AG04450 (cell line): ENCODE data around the gene BAZ1A. TPM values are rescaled to one million over a fixed set of nuclear protein-coding genes. Genes with fewer than 3 reads are reported as not detected.

Experiments
- CTCF ChIA-PET: fragments of 300-600, 350-600 bp; formaldehyde crosslinking; extraction: SDS; loops from one replicate; lab custom pipeline; 2022; ENCODE audit warnings: antibody characterized with exemption, inconsistent platforms; lab: Charles Lee
- POLR2A ChIA-PET: fragments of 350-600 bp; formaldehyde crosslinking; extraction: SDS; loops from one replicate; lab custom pipeline; 2021; ENCODE audit warnings: antibody characterized with exemption, inconsistent platforms; lab: Yijun Ruan, JAX
- DNase-seq: peaks from one replicate; pipeline ENCODE4 v3.0.0-alpha.2; 2011; ENCODE audit warnings: low read depth, low spot score
- H3K27ac ChIP-seq: one replicate; pipeline ENCODE4 v1.5.1; 2012; ENCODE audit warnings: low read depth, low read length, control low read depth
- H3K27me3 ChIP-seq: one replicate; pipeline ENCODE4 v1.6.0; 2012; ENCODE audit warnings: low read length; ENCODE audit not compliant: control insufficient read depth, insufficient read depth
- H3K4me3 ChIP-seq: 2 replicates; pipeline ENCODE4 v1.5.1; 2011; ENCODE audit warnings: mild to moderate bottlenecking, low read depth, low read length, control low read depth
- H3K9me3 ChIP-seq: 2 replicates; pipeline ENCODE4 v1.5.1; 2012; ENCODE audit warnings: low read length; ENCODE audit not compliant: control insufficient read depth, insufficient read depth
- polyA plus RNA-seq: library from polyadenylated mRNA; depleted of rRNA; stranded (reverse); fragments of >200 nt; gene quantifications from 2 replicates; pipeline ENCODE4 v1.2.3, GENCODE V29; 2011; rRNA removed
- small RNA-seq: library from RNA; depleted of rRNA; stranded (forward); fragments of <200 nt; gene quantifications from one replicate; pipeline ENCODE3, GENCODE V24; 2012; ENCODE audit warnings: low read depth; ENCODE audit not compliant: insufficient read length
- TF ChIP-seq, protein P1 (sequence below): IDR thresholded peaks from 2 replicates; pipeline ENCODE4 v1.5.1; 2011; ENCODE audit warnings: low read depth, low read length, control low read depth, inconsistent platforms

The BAZ1A gene
- polyA plus RNA-seq, 1 experiment: 31.5 TPM

DNA sequence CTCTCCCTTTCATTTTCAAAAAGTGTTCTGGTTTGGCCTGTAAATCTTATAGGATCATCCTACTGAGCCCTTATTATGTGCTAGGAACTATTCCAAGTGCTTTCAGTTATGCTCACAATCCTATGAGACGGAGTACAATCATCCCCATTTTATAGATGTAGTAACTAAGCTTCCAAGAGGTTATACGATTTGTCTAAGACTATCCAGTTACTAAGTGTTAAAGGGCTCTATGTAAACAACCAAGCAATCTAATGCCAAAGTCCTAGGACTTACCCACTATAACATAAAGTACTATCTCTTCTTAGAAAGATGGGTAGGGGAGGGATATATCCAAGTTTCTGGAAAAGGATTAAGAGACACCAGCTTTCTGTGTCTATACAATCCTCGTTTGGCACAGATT, 167.4 kb downstream of the BAZ1A start:
- POLR2A ChIA-PET: no interaction called here
- no peak for DNase-seq
- Histone ChIP-seq H3K9me3 (no peaks in the 10 kb centered on the region), H3K4me3 (no peak overlapping the region), H3K27ac (no peak overlapping the region), H3K27me3 (no peaks in the 10 kb centered on the region)
- CTCF ChIA-PET: interaction anchor here (1.2 to 2.2 kb wide), 2 partner anchors 15 to 35 kb away, joined by 3 to 9 read pairs; no protein-coding TSS in a partner anchor
- TF ChIP-seq, protein P1, sequence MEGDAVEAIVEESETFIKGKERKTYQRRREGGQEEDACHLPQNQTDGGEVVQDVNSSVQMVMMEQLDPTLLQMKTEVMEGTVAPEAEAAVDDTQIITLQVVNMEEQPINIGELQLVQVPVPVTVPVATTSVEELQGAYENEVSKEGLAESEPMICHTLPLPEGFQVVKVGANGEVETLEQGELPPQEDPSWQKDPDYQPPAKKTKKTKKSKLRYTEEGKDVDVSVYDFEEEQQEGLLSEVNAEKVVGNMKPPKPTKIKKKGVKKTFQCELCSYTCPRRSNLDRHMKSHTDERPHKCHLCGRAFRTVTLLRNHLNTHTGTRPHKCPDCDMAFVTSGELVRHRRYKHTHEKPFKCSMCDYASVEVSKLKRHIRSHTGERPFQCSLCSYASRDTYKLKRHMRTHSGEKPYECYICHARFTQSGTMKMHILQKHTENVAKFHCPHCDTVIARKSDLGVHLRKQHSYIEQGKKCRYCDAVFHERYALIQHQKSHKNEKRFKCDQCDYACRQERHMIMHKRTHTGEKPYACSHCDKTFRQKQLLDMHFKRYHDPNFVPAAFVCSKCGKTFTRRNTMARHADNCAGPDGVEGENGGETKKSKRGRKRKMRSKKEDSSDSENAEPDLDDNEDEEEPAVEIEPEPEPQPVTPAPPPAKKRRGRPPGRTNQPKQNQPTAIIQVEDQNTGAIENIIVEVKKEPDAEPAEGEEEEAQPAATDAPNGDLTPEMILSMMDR: no peak

Small RNA genes lying within 50 kb of the gene (small RNA-seq; reads per million reads assigned to genes)
- gene AL121603.1 (not detected), gene RNU7-41P (1.1 reads per million)

Other genes starting within 250 kb of the BAZ1A start
- 120 and 178 TPM in 2 replicates for gene SNX6, start 245.2 kb downstream of the BAZ1A start, polyA plus RNA-seq
- gene CFL2, start 160.8 kb downstream of the BAZ1A start, polyA plus RNA-seq: 163 and 229 TPM in 2 replicates
- gene SRP54, start 107.6 kb upstream of the BAZ1A start, polyA plus RNA-seq: 58.8 and 84.2 TPM in 2 replicates
- gene FAM177A1, start 170.9 kb upstream of the BAZ1A start, polyA plus RNA-seq: 44.1 and 54.0 TPM in 2 replicates
- 30.8 and 43.7 TPM in 2 replicates for gene PPP2R3C, start 246.6 kb upstream of the BAZ1A start, polyA plus RNA-seq
- 30.6 and 34.9 TPM in 2 replicates for gene PRORP, start 247.2 kb upstream of the BAZ1A start, polyA plus RNA-seq